Umbilical cord (tissue), 2 donors: Measurements from ENCODE around the gene TMEM209. TPM values are rescaled to one million over a fixed set of nuclear protein-coding genes. Genes with fewer than 3 reads are reported as not detected.
"Not testable (repeated sequence)": the region's sequence is repeated elsewhere in the genome, so short reads cannot be mapped to it uniquely, and the experiment has no call there.

Experiments used
- DNase-seq: peaks from one replicate; pipeline ENCODE4 v3.0.0-alpha.2; 2015; ENCODE audit warnings: low spot score
- total RNA-seq: library from RNA; depleted of rRNA; stranded (reverse); fragments of >200 nt; gene quantifications from one replicate; pipeline ENCODE4 v1.2.3, GENCODE V29; 2014; ENCODE audit warnings: low replicate concordance; ENCODE audit not compliant: insufficient read depth

The TMEM209 gene
- total RNA-seq, 1 donor from 2014 or later = 23.1 TPM

GRCh38 chr7:130129011-130129411 is 76.2 kb downstream of the TMEM209 start:
- no peak for DNase-seq

- peak; percentile 90 for DNase-seq
These were observed 77.3 kb downstream of the TMEM209 start for GRCh38 chr7:130127821-130128317.

GRCh38 chr7:130127404-130127803 is 77.8 kb downstream of the TMEM209 start:
- no peak for DNase-seq

- DNase-seq = not testable (repeated sequence)
These were observed 78.4 kb downstream of the TMEM209 start for GRCh38 chr7:130126840-130127239.

- no peak for DNase-seq
These were observed 80.5 kb downstream of the TMEM209 start for GRCh38 chr7:130124711-130125110.

- no peak for DNase-seq
These were observed 81.7 kb downstream of the TMEM209 start for GRCh38 chr7:130123501-130123900.

- DNase-seq = no peak
These were observed 86.4 kb downstream of the TMEM209 start for GRCh38 chr7:130118801-130119200.

- DNase-seq = no peak
These were observed 86.9 kb downstream of the TMEM209 start for GRCh38 chr7:130118294-130118693.

- peak; percentile 14 for DNase-seq
These were observed 90.4 kb downstream of the TMEM209 start for GRCh38 chr7:130114776-130115175.

Other genes starting within 250 kb of the TMEM209 start
- 3.4 TPM for gene ZC3HC1, start 154.0 kb downstream of the TMEM209 start, total RNA-seq
- gene KLHDC10, start 134.9 kb downstream of the TMEM209 start, total RNA-seq = 42.4 TPM
- not detected for gene SSMEM1, start 2.5 kb upstream of the TMEM209 start, total RNA-seq
- 1.9 TPM for gene CPA2, start 61.5 kb upstream of the TMEM209 start, total RNA-seq
- gene CPA4, start 87.8 kb upstream of the TMEM209 start, total RNA-seq = 32.7 TPM
- 0.72 TPM for gene CPA5, start 139.4 kb upstream of the TMEM209 start, total RNA-seq
- gene CPA1, start 175.1 kb upstream of the TMEM209 start, total RNA-seq = 7.0 TPM
- 6.7 TPM for gene CEP41, start 235.6 kb upstream of the TMEM209 start, total RNA-seq